GM12873 (cell line): ENCODE results near the gene UROC1.

ENCODE experiments used
- CTCF ChIP-seq: IDR thresholded peaks from 2 replicates; pipeline ENCODE4 v1.5.1; 2012; ENCODE audit warnings: low read depth, mild to moderate bottlenecking, moderate library complexity, low read length, control low read depth; ENCODE audit not compliant: insufficient read depth; ENCODE audit errors: missing control alignments

UROC1 gene

GRCh38 chr3:126468028-126468891, 49.3 kb downstream of the UROC1 start:
- TF ChIP-seq CTCF, result no peak

GRCh38 chr3:126467611-126467955, 50.0 kb downstream of the UROC1 start:
- TF ChIP-seq CTCF, result no peak

- no peak for TF ChIP-seq CTCF
Observed at GRCh38 chr3:126466886-126467610, 50.5 kb downstream of the UROC1 start.

GRCh38 chr3:126465928-126466544, 51.5 kb downstream of the UROC1 start:
- no peak for TF ChIP-seq CTCF

- TF ChIP-seq CTCF, result no peak
Observed at GRCh38 chr3:126464997-126465396, 52.6 kb downstream of the UROC1 start.

GRCh38 chr3:126464494-126464893, 53.1 kb downstream of the UROC1 start:
- no peak for TF ChIP-seq CTCF

- no peak for TF ChIP-seq CTCF
Observed at GRCh38 chr3:126464093-126464492, 53.5 kb downstream of the UROC1 start.
